Astrocyte (in vitro differentiated cells and primary cell): Measurements from ENCODE around the gene ATG13.

Experiments used
- CTCF ChIP-seq: IDR thresholded peaks from 2 replicates; pipeline ENCODE4 v1.5.1; 2011; ENCODE audit warnings: low read depth, mild to moderate bottlenecking, inconsistent platforms, low read length, moderate library complexity; ENCODE audit not compliant: insufficient read depth
- EZH2 ChIP-seq: IDR thresholded peaks from 2 replicates; pipeline ENCODE4 v1.6.1; 2012; ENCODE audit warnings: mild to moderate bottlenecking, low read length, inconsistent platforms; ENCODE audit not compliant: insufficient read depth

- TF ChIP-seq CTCF: no peak
- TF ChIP-seq EZH2: no peak
Observed at GRCh38 chr11:46678741-46679130, 61.4 kb downstream of the ATG13 start.
